ENCODE data around the gene KCNK13.
"Not testable (repeated sequence)": the region's sequence is repeated elsewhere in the genome, so short reads cannot be mapped to it uniquely, and the experiment has no call there.

Gene KCNK13

GRCh38 chr14:90213099-90213748 is 151.4 kb downstream of the KCNK13 start:
- ATAC-seq, result no peak
- no peak for TF ChIP-seq OSR1 (CRISPR knock-in tag; IDR thresholded peaks at IDR 0.05)
- no peak for TF ChIP-seq SNAI2 (CRISPR knock-in tag; IDR thresholded peaks at IDR 0.05)
- TF ChIP-seq ZNF70 (CRISPR knock-in tag; IDR thresholded peaks at IDR 0.05), result no peak
- TF ChIP-seq BACH2 (CRISPR knock-in tag; IDR thresholded peaks at IDR 0.05; ENCODE audit: borderline replicate concordance), result no peak
- no peak for TF ChIP-seq POU6F1 (CRISPR knock-in tag; IDR thresholded peaks at IDR 0.05; ENCODE audit: borderline replicate concordance, low read depth)
- TF ChIP-seq ESRRG (CRISPR knock-in tag; IDR thresholded peaks at IDR 0.05), result no peak
- TF ChIP-seq TCF4 (CRISPR knock-in tag; IDR thresholded peaks at IDR 0.05; ENCODE audit: borderline replicate concordance), result no peak
- no peak for TF ChIP-seq TOX (CRISPR knock-in tag; IDR thresholded peaks at IDR 0.05; ENCODE audit: borderline replicate concordance)
- no peak for TF ChIP-seq CSRNP3 (CRISPR knock-in tag; IDR thresholded peaks at IDR 0.05)
- no peak for TF ChIP-seq ARNTL (CRISPR knock-in tag; IDR thresholded peaks at IDR 0.05; ENCODE audit: borderline replicate concordance, low read depth)
- no peak for TF ChIP-seq ZC3H10 (CRISPR knock-in tag; IDR thresholded peaks at IDR 0.05)
- TF ChIP-seq CREB5 (CRISPR knock-in tag; IDR thresholded peaks at IDR 0.05; ENCODE audit: low read depth), result no peak
- TF ChIP-seq ZNF565 (CRISPR knock-in tag; conservative IDR thresholded peaks at IDR 0.05; ENCODE audit: low read depth), result no peak
- TF ChIP-seq, protein P1, sequence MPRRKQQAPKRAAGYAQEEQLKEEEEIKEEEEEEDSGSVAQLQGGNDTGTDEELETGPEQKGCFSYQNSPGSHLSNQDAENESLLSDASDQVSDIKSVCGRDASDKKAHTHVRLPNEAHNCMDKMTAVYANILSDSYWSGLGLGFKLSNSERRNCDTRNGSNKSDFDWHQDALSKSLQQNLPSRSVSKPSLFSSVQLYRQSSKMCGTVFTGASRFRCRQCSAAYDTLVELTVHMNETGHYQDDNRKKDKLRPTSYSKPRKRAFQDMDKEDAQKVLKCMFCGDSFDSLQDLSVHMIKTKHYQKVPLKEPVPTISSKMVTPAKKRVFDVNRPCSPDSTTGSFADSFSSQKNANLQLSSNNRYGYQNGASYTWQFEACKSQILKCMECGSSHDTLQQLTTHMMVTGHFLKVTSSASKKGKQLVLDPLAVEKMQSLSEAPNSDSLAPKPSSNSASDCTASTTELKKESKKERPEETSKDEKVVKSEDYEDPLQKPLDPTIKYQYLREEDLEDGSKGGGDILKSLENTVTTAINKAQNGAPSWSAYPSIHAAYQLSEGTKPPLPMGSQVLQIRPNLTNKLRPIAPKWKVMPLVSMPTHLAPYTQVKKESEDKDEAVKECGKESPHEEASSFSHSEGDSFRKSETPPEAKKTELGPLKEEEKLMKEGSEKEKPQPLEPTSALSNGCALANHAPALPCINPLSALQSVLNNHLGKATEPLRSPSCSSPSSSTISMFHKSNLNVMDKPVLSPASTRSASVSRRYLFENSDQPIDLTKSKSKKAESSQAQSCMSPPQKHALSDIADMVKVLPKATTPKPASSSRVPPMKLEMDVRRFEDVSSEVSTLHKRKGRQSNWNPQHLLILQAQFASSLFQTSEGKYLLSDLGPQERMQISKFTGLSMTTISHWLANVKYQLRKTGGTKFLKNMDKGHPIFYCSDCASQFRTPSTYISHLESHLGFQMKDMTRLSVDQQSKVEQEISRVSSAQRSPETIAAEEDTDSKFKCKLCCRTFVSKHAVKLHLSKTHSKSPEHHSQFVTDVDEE (CRISPR knock-in tag; IDR thresholded peaks at IDR 0.05), result no peak
- no peak for TF ChIP-seq PATZ1 (CRISPR knock-in tag; IDR thresholded peaks at IDR 0.05; ENCODE audit: borderline replicate concordance)
- no peak for TF ChIP-seq GLIS3 (CRISPR knock-in tag; IDR thresholded peaks at IDR 0.05)
- TF ChIP-seq ZFP30 (CRISPR knock-in tag; IDR thresholded peaks at IDR 0.05), result no peak
- TF ChIP-seq ZFP3 (CRISPR knock-in tag; IDR thresholded peaks at IDR 0.05), result no peak

DNA sequence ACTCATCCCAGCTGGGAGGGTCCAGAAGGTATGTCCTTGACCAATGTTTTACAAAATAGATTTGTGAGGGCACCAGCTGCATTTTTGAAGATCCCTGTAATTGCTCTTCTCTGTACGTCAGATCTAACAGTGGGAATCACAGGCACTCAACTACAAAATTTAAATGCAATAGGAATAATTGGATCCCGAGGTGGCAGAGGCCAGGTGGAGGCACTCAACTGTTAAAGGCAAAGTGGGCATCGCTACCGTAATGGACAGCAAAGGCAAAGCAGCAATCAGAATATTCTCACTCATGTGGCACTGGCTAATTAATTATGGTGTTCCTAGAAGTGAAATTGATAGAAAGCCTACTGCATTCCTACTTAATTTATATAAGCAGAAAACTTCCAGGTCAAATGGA is 166.7 kb downstream of the KCNK13 start:
- ATAC-seq, result no peak
- TF ChIP-seq TOX (CRISPR knock-in tag; IDR thresholded peaks at IDR 0.05; ENCODE audit: borderline replicate concordance) (no peak), ZC3H10 (CRISPR knock-in tag; IDR thresholded peaks at IDR 0.05) (no peak), RARB (CRISPR knock-in tag; IDR thresholded peaks at IDR 0.05) (no peak)
- TF ChIP-seq, protein P1 (CRISPR knock-in tag; IDR thresholded peaks at IDR 0.05), result no peak

- ATAC-seq, result not testable (repeated sequence)
Observed at GRCh38 chr14:90229942-90230341, 168.1 kb downstream of the KCNK13 start.
